Epidermal melanocyte (primary cell): ENCODE data around the gene BCAT1.
"Not testable (repeated sequence)": the region's sequence is repeated elsewhere in the genome, so short reads cannot be mapped to it uniquely, and the experiment has no call there.

ENCODE experiments used
- DNase-seq: peaks from one replicate; pipeline ENCODE4 v3.0.0; 2011; ENCODE audit warnings: low spot score; ENCODE audit not compliant: insufficient read length

Gene BCAT1

GRCh38 chr12:24928533-24929306 is 20.2 kb downstream of the BCAT1 start:
- not testable (repeated sequence) for DNase-seq

GRCh38 chr12:24928131-24928530 is 20.8 kb downstream of the BCAT1 start:
- no peak for DNase-seq

- DNase-seq = not testable (repeated sequence)
Measured at GRCh38 chr12:24926080-24926479, 22.8 kb downstream of the BCAT1 start.

GRCh38 chr12:24922090-24922489 is 26.8 kb downstream of the BCAT1 start:
- no peak for DNase-seq

- DNase-seq = no peak
Measured at GRCh38 chr12:24921251-24922038, 27.5 kb downstream of the BCAT1 start.

- no peak for DNase-seq
Measured at GRCh38 chr12:24920141-24920540, 28.8 kb downstream of the BCAT1 start.

- DNase-seq = no peak
Measured at GRCh38 chr12:24919346-24920001, 29.4 kb downstream of the BCAT1 start.

- no peak for DNase-seq
Measured at GRCh38 chr12:24918596-24918995, 30.3 kb downstream of the BCAT1 start.

GRCh38 chr12:24915501-24915900 is 33.4 kb downstream of the BCAT1 start:
- no peak for DNase-seq

- DNase-seq = no peak
Measured at GRCh38 chr12:24913953-24914352, 34.9 kb downstream of the BCAT1 start.

GRCh38 chr12:24913130-24913529 is 35.8 kb downstream of the BCAT1 start:
- no peak for DNase-seq

GRCh38 chr12:24911271-24911791 is 37.6 kb downstream of the BCAT1 start:
- DNase-seq = no peak

- DNase-seq = not testable (repeated sequence)
Measured at GRCh38 chr12:24910192-24910591, 38.7 kb downstream of the BCAT1 start.

GRCh38 chr12:24909667-24910066 is 39.2 kb downstream of the BCAT1 start:
- no peak for DNase-seq

GRCh38 chr12:24907464-24907863 is 41.4 kb downstream of the BCAT1 start:
- DNase-seq = no peak

GRCh38 chr12:24906141-24906540 is 42.8 kb downstream of the BCAT1 start:
- DNase-seq = no peak

- no peak for DNase-seq
Measured at GRCh38 chr12:24905431-24905830, 43.5 kb downstream of the BCAT1 start.

- no peak for DNase-seq
Measured at GRCh38 chr12:24904871-24905270, 44.0 kb downstream of the BCAT1 start.

- DNase-seq = no peak
Measured at GRCh38 chr12:24903329-24904088, 45.4 kb downstream of the BCAT1 start.

GRCh38 chr12:24902511-24903328 is 46.2 kb downstream of the BCAT1 start:
- DNase-seq = no peak
